Fibroblast of villous mesenchyme (primary cell): Measurements from ENCODE around the gene KAZN. TPM values are rescaled to one million over a fixed set of nuclear protein-coding genes. Genes with fewer than 3 reads are reported as not detected.

Experiments
- DNase-seq: peaks from one replicate; pipeline ENCODE4 v3.0.0-alpha.2; 2010; ENCODE audit warnings: low read depth
- H3K4me3 ChIP-seq: 2 replicates; pipeline ENCODE4 v1.5.1; 2011; ENCODE audit warnings: low read depth, mild to moderate bottlenecking, low read length
- total RNA-seq: library from RNA; depleted of rRNA; stranded (reverse); fragments of >200 nt; gene quantifications from 2 replicates; pipeline ENCODE4 v1.2.3, GENCODE V29; 2012
- TF ChIP-seq, protein P1 (sequence below): IDR thresholded peaks from 2 replicates; pipeline ENCODE4 v1.5.1; 2012; ENCODE audit warnings: low read depth, mild to moderate bottlenecking, low read length; ENCODE audit not compliant: insufficient read depth

KAZN gene
- total RNA-seq, 1 donor = 8.6 TPM

DNA sequence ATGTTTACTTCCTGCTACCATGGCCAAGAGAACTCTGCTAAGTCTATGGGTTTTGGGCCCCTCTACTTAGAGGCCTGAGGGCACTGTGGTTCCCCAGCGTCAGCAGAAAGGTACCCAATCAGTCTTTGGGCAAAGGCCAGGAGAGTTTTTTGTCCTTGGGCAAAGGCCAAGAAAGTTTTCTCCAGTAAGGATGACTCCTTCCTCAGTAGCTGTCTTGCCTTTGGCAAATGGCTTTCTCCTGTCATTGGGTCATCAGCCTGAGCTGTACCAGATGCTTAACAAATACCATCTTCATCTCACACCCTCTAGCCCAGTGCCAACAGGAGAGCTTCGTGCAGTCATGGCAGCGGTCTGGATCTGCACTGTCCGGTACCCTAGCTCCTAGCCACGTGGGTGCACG is 355.7 kb downstream of the KAZN start:
- DNase-seq = no peak
- no peak overlapping the region for H3K4me3 ChIP-seq
- TF ChIP-seq, protein P1, sequence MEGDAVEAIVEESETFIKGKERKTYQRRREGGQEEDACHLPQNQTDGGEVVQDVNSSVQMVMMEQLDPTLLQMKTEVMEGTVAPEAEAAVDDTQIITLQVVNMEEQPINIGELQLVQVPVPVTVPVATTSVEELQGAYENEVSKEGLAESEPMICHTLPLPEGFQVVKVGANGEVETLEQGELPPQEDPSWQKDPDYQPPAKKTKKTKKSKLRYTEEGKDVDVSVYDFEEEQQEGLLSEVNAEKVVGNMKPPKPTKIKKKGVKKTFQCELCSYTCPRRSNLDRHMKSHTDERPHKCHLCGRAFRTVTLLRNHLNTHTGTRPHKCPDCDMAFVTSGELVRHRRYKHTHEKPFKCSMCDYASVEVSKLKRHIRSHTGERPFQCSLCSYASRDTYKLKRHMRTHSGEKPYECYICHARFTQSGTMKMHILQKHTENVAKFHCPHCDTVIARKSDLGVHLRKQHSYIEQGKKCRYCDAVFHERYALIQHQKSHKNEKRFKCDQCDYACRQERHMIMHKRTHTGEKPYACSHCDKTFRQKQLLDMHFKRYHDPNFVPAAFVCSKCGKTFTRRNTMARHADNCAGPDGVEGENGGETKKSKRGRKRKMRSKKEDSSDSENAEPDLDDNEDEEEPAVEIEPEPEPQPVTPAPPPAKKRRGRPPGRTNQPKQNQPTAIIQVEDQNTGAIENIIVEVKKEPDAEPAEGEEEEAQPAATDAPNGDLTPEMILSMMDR = no peak

DNA sequence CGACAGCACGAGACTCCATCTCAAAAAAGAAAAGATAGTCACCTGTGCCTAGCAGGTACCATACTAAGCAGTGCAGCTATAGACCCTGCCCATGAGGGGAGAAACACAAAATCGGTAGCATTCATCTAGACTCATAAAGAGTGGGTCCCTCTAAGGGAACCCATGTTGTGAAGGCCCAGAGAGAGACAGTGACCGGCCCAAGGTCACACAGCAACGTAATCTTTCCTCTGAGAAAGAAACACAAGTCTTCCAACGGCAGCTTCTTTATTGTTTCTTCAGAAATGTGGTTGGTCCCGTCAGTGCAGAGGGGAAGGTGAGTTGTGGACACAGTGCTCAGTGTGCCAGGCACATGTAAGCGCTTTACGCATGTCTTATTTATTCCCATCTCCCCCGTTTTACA is 356.4 kb downstream of the KAZN start:
- TF ChIP-seq, protein P1 = no peak
- no peak overlapping the region for H3K4me3 ChIP-seq
- DNase-seq = no peak

DNA sequence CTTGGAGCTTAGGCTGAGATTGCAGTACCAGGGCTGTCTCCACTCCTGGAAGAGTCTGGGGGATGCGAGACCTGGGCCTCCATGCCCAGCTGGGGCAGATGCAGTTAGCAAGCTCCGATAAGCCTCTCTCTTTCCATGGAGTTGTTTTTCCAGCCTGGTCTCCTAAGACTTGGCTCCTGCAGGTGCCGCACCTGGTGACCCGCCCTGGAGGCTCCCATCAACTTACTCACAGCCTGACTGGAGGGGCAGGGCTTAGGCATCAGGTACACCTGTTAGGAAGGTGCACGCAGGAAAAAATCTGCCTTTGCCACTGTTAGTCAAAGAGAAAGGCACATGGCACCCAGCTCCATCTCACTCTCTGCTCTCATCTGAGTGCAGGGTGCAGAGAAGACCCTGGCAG is 356.9 kb downstream of the KAZN start:
- no peak for DNase-seq
- no peak overlapping the region for H3K4me3 ChIP-seq
- TF ChIP-seq, protein P1 = no peak

DNA sequence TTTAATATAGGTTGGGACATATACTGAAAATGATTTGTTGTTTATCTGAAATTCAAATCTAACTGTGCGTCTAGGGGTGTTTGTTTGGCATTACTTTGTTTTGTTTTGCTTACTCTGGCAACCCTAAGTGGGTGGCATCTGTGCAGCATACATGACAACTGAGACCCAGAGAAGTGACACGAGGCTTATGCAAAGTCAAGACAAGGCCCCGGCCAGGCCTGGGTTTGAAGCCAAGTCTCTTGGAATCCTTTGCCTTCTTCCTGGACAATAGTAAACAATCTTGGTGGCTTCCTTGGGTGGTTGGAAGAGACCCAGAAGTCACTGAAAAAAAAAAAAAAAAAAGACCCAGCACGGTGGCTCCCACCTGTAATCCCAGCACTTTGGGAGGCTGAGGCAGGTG is 357.5 kb downstream of the KAZN start:
- H3K4me3 ChIP-seq = no peak overlapping the region
- TF ChIP-seq, protein P1 = no peak
- DNase-seq = no peak

DNA sequence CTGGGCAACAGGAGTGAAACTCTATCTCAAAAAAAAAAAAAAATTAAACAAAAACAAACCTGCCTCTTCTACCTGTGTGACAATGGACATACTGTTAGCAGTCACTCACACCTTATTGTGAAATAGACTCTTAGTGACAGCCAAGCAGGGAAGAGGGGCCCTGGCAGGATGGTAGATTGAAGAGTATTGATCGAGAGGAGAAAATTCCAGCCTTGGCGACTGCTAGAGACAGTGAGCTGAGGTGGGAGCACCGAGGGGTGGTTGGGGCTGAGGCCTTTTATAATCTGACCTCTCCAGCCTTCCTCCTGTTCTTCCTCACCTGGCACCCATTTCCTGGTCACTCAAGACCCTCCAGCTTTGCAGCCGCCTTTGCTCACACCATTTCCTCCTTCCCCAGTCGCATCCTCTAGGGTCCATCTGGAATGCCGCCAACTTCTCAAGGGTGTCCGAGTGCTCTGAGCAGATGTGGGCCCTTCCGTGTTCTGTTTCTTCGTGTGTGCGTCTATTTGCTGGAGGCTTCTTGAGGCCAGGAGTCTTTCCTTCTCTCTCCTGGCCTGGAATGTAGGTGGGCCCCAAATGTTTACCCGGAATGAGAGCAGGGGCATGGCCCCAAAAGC is 358.2 kb downstream of the KAZN start:
- TF ChIP-seq, protein P1 = no peak
- H3K4me3 ChIP-seq = no peak overlapping the region
- no peak for DNase-seq

DNA sequence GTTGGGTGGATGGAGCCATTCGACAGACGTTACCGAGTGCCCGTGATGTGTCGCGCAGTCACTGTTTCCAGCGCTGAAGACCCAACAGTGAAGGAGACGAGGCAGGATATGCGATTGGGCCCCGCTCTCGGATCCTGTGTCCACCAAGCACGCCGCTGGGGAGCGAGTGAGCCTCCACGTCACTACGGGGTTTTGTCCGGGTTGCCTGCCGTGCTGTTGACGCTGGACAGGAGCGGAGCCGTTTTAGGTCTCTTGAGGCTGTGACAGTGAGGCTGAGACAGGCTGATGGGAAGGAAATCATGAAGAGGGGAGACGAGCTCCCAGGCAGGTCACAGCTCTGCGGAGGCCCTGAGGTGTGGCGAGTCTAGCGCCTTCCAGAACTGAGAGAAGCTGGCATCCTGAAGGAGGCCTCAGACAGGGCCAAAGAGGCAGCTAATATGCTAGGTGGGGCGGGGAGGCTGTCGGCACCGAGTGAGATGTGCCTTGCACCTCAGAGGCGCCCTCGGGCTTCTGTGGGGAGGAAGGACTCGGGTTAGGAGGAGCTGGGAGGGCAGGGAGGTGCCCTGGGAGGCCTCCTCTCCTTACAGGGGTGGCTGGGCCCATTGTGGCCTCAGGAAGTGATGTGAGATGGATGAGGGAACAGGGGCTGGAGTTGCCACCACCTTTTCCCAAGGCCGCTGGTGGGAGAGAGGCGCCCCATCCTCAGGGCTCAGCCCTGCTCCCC is 359.1 kb downstream of the KAZN start:
- no peak for DNase-seq
- TF ChIP-seq, protein P1 = no peak
- no peak overlapping the region for H3K4me3 ChIP-seq
